ENCODE measurements around the gene TACC3.

- TF ChIP-seq POLR2AphosphoS5 (IDR thresholded peaks at IDR 0.05) (no peak), POLR2A (IDR thresholded peaks at IDR 0.05) (no peak)
These were observed 29.5 kb upstream of the TACC3 start for GRCh38 chr4:1691737-1692373.
